HG02938 (cell line): ENCODE results near the gene SHC3.

ENCODE experiments used
- ATAC-seq: cut with Tn5 transposase; IDR thresholded peaks from one replicate; pipeline ENCODE4 v1.9.1; 2021; ENCODE audit warnings: mild to moderate bottlenecking, moderate library complexity; ENCODE audit not compliant: unreplicated experiment

The SHC3 gene

GRCh38 chr9:88991066-88992034 is 187.3 kb downstream of the SHC3 start, which contains the start of gene S1PR3:
S1PR3 (plus strand) TSS chr9:88991468; CDS start chr9:89001201, 9,733 bp downstream.
- no peak for ATAC-seq

DNA sequence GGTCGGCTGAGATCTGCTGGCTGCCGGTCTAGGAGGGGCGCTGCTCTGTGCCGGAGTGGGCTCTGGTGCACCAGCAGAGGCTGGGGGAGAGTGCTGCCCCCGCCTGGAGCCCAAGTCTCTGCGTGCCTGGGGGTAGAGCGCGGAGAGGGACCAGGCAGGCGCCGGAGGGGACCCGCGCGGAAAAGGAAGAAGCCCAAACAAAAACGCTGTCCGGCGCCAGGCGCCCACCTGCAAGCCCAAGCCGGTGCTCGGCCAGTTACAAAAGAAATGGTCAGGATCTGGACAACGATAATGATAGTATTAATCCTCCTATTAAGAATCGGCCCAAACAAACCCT is 187.9 kb downstream of the SHC3 start:
- ATAC-seq: no peak

DNA sequence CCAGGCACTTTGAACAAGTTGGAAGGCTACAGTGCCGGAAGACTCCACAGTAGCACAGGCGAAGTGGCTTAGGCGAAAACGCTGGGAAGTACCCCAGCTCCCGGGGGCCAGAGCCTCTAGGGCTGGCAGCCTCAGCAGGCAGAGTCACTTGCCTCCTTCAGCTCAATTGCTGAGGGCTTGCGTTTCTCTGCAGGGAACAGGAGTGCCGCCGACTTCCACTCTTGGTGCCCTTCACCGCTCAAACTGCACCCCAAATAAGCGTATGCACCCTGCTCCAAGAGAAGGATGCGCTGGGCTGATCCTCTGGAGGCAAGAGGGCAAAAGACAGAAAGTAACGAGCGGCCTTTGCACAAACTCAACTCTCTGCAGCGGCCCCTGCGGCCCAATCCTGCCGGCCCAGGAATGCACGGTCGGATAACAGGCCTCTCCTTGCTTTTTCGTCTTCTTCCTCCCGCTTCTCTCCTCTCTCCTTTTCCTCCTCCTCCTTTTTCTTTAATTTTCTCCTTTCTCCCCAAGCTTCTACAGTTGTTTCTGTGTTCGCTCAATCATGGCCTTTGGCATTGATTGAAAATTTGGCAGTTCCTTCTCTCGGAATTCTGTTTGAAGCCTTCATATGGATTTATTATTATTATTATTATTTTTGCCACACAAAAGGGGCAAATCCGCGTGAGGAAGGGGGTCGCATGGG is 188.4 kb downstream of the SHC3 start:
- no peak for ATAC-seq

DNA sequence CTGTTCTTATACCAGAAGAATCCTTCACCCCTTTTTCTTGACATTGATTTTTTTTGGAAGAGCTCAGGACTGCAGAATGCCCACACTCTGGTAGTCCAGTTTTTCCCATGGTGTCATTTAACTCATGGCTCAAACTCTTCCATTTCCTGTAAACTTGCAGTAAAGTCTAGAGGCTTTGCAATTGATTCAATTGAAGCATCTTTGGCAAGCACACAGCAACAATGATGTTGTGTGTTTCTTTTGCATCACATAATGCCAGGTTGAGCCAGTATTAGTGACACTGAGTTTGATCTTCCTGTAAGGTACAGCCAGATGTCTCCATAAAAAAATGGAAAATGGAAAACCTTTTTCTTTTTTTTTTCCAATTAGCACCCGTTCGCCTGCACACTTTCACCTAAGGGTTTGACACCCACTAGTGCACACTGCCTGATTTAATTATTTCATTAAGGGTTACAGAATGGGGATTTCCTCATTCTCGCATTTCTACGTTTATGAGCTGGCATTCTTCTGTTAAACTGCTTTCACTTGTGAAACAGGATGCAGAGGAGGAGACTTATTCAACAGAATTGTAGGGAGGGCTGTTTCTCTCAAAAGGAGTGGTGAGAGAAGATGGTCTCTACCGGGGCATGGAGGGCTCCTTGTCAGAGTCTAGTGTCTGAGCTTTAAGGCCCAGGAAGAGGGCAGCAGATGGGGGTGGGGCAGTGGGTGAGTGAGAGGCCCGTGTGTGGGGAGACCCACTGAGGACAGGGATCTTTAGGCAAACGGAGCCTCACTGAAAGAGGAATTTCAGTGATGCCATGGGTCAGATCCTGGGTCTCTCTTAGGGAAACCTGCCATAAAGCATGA is 189.6 kb downstream of the SHC3 start:
- no peak for ATAC-seq

- no peak for ATAC-seq
Measured at GRCh38 chr9:88987661-88988060, 191.0 kb downstream of the SHC3 start.

DNA sequence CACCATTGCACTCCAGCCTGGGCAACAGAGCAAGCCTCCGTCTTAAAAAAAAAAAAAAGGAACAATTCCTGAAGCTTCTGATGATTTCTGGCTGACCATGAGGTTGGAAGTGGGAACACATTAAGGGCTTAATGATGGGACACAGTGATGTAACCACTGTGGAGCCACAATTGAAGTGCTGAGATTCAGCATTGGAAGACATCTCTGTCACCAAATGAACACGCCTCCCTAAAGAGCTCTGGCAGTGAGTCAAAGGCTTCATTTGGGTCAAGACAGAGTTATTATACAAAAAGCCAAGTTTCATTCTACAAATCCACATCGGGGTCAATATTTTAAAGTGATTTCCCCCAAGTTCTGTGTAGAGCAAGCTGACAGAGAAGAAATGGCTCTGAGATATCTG is 191.8 kb downstream of the SHC3 start:
- ATAC-seq: no peak

- no peak for ATAC-seq
Measured at GRCh38 chr9:88985616-88986015, 193.0 kb downstream of the SHC3 start.

GRCh38 chr9:88984543-88984883 is 194.1 kb downstream of the SHC3 start:
- ATAC-seq: no peak

GRCh38 chr9:88983865-88984542 is 194.6 kb downstream of the SHC3 start:
- ATAC-seq: no peak

- ATAC-seq: no peak
Measured at GRCh38 chr9:88980740-88981203, 197.8 kb downstream of the SHC3 start.

DNA sequence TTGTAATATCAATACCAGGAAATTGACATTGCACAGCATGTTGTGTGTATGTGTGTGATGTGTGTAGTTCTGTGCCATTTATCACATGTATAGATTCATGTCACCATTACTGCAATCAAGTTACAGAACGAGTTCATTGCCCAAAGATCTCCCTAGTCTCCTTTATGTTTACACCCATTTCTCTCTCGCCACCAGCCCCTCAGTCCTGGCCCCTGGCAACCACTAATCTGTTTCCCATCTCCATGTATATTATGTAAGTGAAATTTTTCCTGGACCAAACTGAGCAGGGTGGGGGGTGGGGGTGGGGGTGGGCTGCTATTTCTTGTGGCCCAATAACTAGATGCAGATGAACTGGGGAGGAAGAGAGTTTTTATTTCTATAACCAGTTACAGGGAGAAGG is 198.8 kb downstream of the SHC3 start:
- ATAC-seq: no peak

DNA sequence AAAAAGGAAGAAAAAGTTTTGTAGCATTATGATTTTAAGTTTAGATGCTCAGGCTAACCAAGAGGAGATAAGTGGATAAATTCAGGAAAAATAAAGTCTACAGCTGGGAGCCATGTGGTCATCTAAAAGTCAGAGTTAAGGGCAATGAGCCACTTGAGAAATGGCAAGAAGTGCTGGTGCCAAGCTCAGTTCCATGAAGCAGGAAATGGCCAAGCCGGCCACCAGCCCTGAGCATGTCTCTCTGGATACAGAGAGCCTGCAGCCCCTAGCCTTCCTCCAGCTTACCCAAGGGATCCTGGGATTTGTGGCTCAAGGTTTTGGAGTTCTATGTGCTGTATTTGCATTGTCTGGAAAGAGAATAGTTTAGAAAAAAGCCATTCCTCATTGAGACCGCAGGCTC is 199.6 kb downstream of the SHC3 start:
- no peak for ATAC-seq

DNA sequence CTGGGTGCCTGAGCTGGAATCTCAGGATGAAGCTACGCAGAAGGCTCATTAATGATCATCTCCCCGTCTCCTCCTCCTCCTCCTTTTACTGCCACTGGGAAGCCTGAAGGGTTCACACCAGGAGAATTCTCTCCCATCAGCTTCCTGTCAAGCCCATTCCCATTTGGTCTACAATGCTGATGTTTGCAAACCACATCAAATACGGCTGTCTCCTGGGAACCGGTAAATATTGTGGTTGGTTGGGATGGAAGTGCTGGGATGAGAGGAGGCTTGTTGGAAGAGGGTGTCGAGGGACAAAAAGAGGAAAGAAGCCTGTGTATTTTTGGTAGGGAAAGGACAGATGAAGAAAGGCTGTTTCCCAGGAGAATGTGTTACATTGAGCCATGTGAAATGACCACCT is 200.6 kb downstream of the SHC3 start:
- no peak for ATAC-seq

- no peak for ATAC-seq
Measured at GRCh38 chr9:88976890-88977257, 201.7 kb downstream of the SHC3 start.

DNA sequence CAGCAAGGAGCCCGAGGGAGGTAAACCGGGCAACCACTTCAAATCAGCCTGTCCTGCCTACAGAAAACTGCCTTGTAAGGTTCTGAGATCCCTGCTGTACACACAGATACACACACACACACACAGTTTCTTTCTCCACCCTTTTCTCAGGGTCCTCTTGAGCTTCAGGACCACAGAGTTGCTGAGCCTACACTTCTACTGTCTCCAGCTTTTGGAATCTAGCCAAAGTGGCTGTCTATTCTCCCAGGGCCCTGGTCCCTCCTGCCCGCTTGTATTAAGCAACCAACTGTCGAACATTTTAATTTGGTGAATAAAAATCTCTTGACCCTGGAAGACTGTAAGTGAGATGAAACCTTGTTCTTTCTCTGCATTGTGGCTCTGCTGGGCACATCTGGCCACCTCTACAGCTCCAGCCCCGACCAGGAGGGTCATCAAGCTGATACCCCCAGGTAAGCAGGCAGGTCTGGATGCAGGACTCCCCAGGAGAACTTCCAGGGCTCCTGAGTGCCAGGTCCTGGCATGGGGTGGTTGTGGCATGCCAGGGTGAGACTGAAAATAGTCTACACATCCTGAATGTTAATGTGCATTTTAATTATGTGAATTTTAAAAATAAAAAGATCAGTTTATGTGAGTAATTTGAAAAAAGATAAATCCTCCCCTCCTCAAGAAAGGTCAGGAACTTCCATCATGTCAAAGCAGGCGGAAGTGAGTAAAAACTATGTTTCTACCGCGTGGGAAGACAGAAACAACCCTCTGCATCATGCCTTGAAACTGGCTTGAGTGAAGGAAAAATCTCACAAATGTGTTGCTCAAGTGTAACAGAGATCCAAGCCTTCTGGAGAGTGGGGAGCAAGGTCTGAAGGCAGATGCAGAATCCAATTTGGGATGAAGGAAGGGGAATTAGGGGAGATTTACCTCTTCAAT is 202.4 kb downstream of the SHC3 start:
- no peak for ATAC-seq

GRCh38 chr9:88974641-88975040 is 204.0 kb downstream of the SHC3 start:
- no peak for ATAC-seq

- no peak for ATAC-seq
Measured at GRCh38 chr9:88973281-88974045, 205.2 kb downstream of the SHC3 start.

DNA sequence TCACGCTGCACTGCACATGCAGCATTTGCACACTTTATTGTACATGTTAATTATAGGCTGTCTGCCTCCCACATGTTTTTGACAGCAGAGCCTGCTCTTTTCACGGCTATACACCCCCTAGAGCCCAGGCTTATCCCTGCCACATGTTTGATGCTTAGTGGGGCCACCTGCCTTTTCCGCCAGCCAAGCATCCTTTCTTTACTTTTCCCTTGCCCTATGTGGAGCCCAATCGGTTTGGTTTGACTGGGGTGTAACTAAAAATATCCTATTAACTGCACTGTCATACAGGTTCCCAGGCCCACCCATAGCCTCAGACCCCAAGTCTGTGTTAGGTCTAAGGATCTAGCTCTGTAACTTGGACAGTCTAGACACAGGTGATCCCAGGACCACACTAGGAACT is 206.2 kb downstream of the SHC3 start:
- no peak for ATAC-seq
